Neural progenitor cell (in vitro differentiated cells): ENCODE results near the gene FOLH1. TPM values are rescaled to one million over a fixed set of nuclear protein-coding genes. Genes with fewer than 3 reads are reported as not detected.
"Not testable (repeated sequence)": the region's sequence is repeated elsewhere in the genome, so short reads cannot be mapped to it uniquely, and the experiment has no call there.

Source experiments
- DNase-seq: peaks from one replicate; pipeline ENCODE4 v3.0.0-alpha.2; 2016; ENCODE audit warnings: low spot score
- H2AFZ ChIP-seq: fragments of 200-600 bp; sonication (generic); replicated peaks from 2 replicates; pipeline ENCODE4 v1.6.1; 2016; ENCODE audit warnings: antibody characterized with exemption
- H3F3A ChIP-seq: fragments of 200-600 bp; sonication (generic); 2 replicates; pipeline ENCODE4 v1.6.1; 2016; ENCODE audit warnings: antibody characterized with exemption, low read depth
- H3K27ac ChIP-seq: fragments of 200-600 bp; sonication (generic); 2 replicates; pipeline ENCODE4 v1.5.1; 2016; ENCODE audit warnings: mild to moderate bottlenecking
- H3K27me3 ChIP-seq: fragments of 200-600 bp; sonication (generic); 2 replicates; pipeline ENCODE4 v1.6.1; 2016; ENCODE audit warnings: mild to moderate bottlenecking, moderate library complexity
- H3K36me3 ChIP-seq: fragments of 200-600 bp; sonication (generic); 2 replicates; pipeline ENCODE4 v1.5.1; 2016
- H3K4me1 ChIP-seq: fragments of 200-600 bp; sonication (generic); 2 replicates; pipeline ENCODE4 v1.6.1; 2016; ENCODE audit warnings: mixed run types
- H3K4me2 ChIP-seq: fragments of 200-600 bp; sonication (generic); 2 replicates; pipeline ENCODE4 v1.6.1; 2016
- H3K4me3 ChIP-seq: fragments of 200-600 bp; sonication (generic); 2 replicates; pipeline ENCODE4 v1.5.1; 2016
- H3K79me2 ChIP-seq: fragments of 200-600 bp; sonication (generic); 2 replicates; pipeline ENCODE4 v1.6.1; 2016; ENCODE audit warnings: low read depth
- H3K9ac ChIP-seq: fragments of 200-600 bp; sonication (generic); 2 replicates; pipeline ENCODE4 v1.6.1; 2016
- H3K9me3 ChIP-seq: fragments of 200-600 bp; sonication (generic); 2 replicates; pipeline ENCODE4 v1.5.1; 2016; ENCODE audit warnings: low read depth
- H4K20me1 ChIP-seq: fragments of 200-600 bp; sonication (generic); 2 replicates; pipeline ENCODE4 v1.6.1; 2016; ENCODE audit warnings: low read depth
- H3K27ac Mint-ChIP-seq: 3 replicates; pipeline ENCODE4 v1.8.0; 2021; ENCODE audit warnings: mixed read lengths
- H3K27me3 Mint-ChIP-seq: 2 replicates; pipeline ENCODE4 v1.8.0; 2022; ENCODE audit warnings: low read depth, mild to moderate bottlenecking, inconsistent platforms, moderate library complexity, mixed read lengths; ENCODE audit not compliant: insufficient read depth
- H3K36me3 Mint-ChIP-seq: 3 replicates; pipeline ENCODE4 v1.8.0; 2021; ENCODE audit warnings: mixed read lengths
- H3K4me1 Mint-ChIP-seq: 3 replicates; pipeline ENCODE4 v1.8.0; 2021; ENCODE audit warnings: mixed read lengths
- H3K4me3 Mint-ChIP-seq: 3 replicates; pipeline ENCODE4 v1.8.0; 2021; ENCODE audit warnings: mild to moderate bottlenecking, moderate library complexity, mixed read lengths
- H3K9me3 Mint-ChIP-seq: 3 replicates; pipeline ENCODE4 v1.8.0; 2020; ENCODE audit warnings: mixed read lengths
- EZH2 ChIP-seq: fragments of 200-600 bp; sonication (generic); IDR thresholded peaks from 2 replicates; pipeline ENCODE4 v1.6.1; 2017; ENCODE audit warnings: antibody characterized with exemption, mild to moderate bottlenecking, moderate library complexity
- EZH2phosphoT487 ChIP-seq: fragments of 200-600 bp; sonication (generic); IDR thresholded peaks from 2 replicates; pipeline ENCODE4 v1.6.1; 2017; ENCODE audit warnings: antibody characterized with exemption
- total RNA-seq: library from RNA; depleted of rRNA; stranded (reverse); fragments of >200 nt; gene quantifications from 2 replicates; pipeline ENCODE4 v1.2.3, GENCODE V29; 2015; ENCODE audit warnings: low replicate concordance
- TF ChIP-seq, protein P1 (sequence below): fragments of 200-600 bp; sonication (generic); IDR thresholded peaks from 2 replicates; pipeline ENCODE4 v1.5.1; 2017; ENCODE audit warnings: antibody characterized with exemption, mild to moderate bottlenecking

Gene FOLH1
- total RNA-seq = not detected in 2 replicates

DNA sequence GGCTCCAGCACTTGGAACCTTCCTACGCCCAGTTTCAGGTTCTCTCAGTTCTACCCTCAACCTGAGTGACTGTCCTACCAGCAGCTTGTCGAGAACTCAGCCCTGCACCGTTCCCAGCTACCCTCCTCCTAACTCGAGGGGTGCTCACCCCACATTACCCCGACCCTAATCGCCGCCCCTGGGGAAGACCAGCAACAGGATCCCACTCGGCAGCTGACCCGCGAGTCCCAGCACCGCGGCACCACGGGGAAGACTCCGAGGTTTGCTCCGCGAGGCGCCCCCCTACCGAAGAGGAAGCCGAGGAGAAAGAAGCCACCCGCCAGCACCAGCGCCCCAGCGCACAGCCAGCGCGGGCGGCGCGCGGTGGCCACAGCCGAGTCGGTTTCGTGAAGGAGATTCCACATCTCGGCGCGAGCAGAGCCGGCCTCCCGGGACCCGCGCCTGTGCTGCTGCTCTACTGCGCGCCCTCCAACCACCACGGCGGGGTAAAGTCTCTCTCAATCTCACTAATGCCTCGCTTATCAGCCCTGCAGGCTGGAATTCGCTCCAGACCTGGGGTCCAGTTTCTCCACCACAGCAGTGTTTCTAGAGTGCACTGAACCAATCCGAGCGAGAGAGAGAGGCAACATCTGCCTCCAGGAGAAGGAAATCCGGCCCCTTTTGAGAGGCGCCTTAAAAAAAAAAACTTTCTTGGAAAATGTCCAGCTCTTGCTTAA lies at the start of gene FOLH1:
Gene FOLH1 (minus strand): TSS at position 597 of the 716 bp plus-strand sequence. CDS start 193 bp downstream, at position 404.
- no peak within 1 kb of the TSS for H3K4me3 ChIP-seq
- DNase-seq = no peak
- H3K4me2 ChIP-seq = no peak within 1 kb of the TSS
- no peak within 1 kb of the TSS for H3K27ac ChIP-seq
- no peaks in the 10 kb centered on the region for H3K4me1 ChIP-seq
- no peaks in the 10 kb centered on the region for H4K20me1 ChIP-seq
- H3K9ac ChIP-seq = no peak within 1 kb of the TSS
- no peaks in the 10 kb centered on the region for H3K27me3 Mint-ChIP-seq
- no peaks in the 10 kb centered on the region for H3K79me2 ChIP-seq
- H3K36me3 ChIP-seq = no peaks in the 10 kb centered on the region
- no peaks in the 10 kb centered on the region for H3K36me3 Mint-ChIP-seq
- H2AFZ ChIP-seq = no peak within 1 kb of the TSS
- peaks cover 8% of the 10 kb centered on the region for H3K9me3 ChIP-seq
- no peak within 1 kb of the TSS for H3K4me3 Mint-ChIP-seq
- peaks cover 7% of the 10 kb centered on the region for H3K9me3 Mint-ChIP-seq
- no peaks in the 10 kb centered on the region for H3K4me1 Mint-ChIP-seq
- H3F3A ChIP-seq = no peaks in the 10 kb centered on the region
- no peak within 1 kb of the TSS for H3K27ac Mint-ChIP-seq
- TF ChIP-seq, protein P1, sequence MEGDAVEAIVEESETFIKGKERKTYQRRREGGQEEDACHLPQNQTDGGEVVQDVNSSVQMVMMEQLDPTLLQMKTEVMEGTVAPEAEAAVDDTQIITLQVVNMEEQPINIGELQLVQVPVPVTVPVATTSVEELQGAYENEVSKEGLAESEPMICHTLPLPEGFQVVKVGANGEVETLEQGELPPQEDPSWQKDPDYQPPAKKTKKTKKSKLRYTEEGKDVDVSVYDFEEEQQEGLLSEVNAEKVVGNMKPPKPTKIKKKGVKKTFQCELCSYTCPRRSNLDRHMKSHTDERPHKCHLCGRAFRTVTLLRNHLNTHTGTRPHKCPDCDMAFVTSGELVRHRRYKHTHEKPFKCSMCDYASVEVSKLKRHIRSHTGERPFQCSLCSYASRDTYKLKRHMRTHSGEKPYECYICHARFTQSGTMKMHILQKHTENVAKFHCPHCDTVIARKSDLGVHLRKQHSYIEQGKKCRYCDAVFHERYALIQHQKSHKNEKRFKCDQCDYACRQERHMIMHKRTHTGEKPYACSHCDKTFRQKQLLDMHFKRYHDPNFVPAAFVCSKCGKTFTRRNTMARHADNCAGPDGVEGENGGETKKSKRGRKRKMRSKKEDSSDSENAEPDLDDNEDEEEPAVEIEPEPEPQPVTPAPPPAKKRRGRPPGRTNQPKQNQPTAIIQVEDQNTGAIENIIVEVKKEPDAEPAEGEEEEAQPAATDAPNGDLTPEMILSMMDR = no peak
- TF ChIP-seq EZH2phosphoT487 = no peak
- no peak for TF ChIP-seq EZH2
- no peaks in the 10 kb centered on the region for H3K27me3 ChIP-seq

DNA sequence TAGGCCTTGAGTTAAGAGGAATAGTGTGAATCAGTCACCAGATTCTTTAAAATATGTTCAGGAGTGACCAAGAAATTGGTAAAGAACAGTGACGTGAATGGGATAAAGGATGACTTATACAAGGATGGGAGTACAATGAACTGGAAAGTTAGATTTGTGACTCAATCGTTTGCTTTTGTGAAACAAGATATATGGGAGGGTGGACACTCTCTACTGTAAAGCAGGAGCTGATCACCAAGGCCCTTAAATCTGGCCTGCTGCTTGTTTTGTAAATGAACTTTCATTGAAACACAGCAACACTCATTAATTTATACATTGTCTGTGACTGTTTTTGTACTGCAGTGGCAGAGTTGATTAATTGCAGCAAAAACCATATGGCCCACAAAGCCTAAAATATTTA lies 46.7 kb upstream of the FOLH1 start:
- DNase-seq, H3K9me3 ChIP-seq, H3K4me1 ChIP-seq, H3K27me3 ChIP-seq, H3K4me1 Mint-ChIP-seq, H4K20me1 ChIP-seq, H3K9me3 Mint-ChIP-seq, H3K36me3 ChIP-seq, H3K4me3 Mint-ChIP-seq, H3K36me3 Mint-ChIP-seq, H3K27ac ChIP-seq, H3K9ac ChIP-seq, H3K27me3 Mint-ChIP-seq, H2AFZ ChIP-seq, H3K4me2 ChIP-seq, H3K27ac Mint-ChIP-seq, H3K4me3 ChIP-seq, H3K79me2 ChIP-seq, H3F3A ChIP-seq: not testable (repeated sequence)

DNA sequence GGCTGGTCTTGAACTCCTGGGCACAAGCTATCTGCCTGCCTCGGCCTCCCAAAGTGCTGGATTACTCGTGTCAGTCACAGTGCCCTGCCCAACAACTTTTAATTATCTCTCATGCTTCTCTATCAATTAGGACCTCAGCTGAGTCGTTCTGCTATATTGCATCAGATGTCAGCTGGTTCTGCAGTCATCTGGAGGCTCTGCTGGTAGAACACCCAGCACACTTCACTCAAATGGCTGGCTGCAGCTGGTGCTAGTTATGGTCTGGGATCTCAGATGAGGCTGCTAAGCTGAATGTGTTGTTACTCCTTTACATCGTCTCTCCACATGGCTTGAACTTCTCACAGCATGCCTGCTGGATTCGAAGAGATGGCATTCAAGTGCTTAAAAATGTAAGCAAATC lies 42.8 kb upstream of the FOLH1 start:
- H3K27me3 Mint-ChIP-seq, H3K36me3 Mint-ChIP-seq, DNase-seq, H3K27me3 ChIP-seq, H3K4me1 Mint-ChIP-seq, H3K4me3 ChIP-seq, H3K79me2 ChIP-seq, H3K4me2 ChIP-seq, H3K36me3 ChIP-seq, H3K9me3 Mint-ChIP-seq, H3K4me1 ChIP-seq, H3K9me3 ChIP-seq, H3K27ac ChIP-seq, H3K27ac Mint-ChIP-seq, H3K9ac ChIP-seq, H3K4me3 Mint-ChIP-seq, H2AFZ ChIP-seq, H3F3A ChIP-seq, H4K20me1 ChIP-seq: not testable (repeated sequence)

DNA sequence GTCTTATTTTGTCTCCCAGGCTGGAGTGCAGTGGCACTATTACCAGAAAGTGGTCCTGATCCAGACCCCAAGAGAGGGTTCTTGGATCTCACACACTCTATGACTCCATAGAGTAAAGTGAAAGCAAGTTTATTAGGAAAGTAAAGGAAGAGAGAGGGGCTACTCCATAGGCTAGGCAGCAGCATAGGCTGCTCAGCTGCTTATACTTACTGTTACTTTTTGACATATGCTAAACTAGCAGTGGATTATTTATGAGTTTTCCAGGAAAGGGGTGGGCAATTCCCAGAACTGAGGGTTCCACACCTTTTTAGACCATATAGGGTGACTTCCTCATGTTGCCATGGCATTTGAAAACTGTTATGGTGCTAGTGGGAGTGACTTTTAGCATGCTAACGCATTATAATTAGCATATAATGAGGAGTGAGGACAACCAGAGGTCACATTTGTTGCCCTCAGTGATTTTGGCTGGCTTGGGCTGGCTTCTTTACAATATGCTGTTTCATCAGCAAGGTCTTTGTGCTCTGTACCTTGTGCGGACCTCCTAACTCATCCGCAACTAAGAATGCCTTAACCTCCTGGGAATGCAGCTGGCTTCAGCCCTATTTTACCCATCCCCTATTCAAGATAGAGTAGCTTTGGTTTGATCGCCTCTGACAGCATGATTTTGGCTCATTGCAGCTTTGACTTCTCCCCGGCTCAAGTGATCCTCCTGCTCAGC lies 42.2 kb upstream of the FOLH1 start:
- DNase-seq, H2AFZ ChIP-seq, H4K20me1 ChIP-seq, H3K9me3 ChIP-seq, H3K4me3 ChIP-seq, H3K4me2 ChIP-seq, H3K4me3 Mint-ChIP-seq, H3K9ac ChIP-seq, H3K9me3 Mint-ChIP-seq, H3K36me3 Mint-ChIP-seq, H3K27me3 ChIP-seq, H3K27ac ChIP-seq, H3K79me2 ChIP-seq, H3K27ac Mint-ChIP-seq, H3F3A ChIP-seq, H3K36me3 ChIP-seq, H3K27me3 Mint-ChIP-seq, H3K4me1 Mint-ChIP-seq, H3K4me1 ChIP-seq: not testable (repeated sequence)

DNA sequence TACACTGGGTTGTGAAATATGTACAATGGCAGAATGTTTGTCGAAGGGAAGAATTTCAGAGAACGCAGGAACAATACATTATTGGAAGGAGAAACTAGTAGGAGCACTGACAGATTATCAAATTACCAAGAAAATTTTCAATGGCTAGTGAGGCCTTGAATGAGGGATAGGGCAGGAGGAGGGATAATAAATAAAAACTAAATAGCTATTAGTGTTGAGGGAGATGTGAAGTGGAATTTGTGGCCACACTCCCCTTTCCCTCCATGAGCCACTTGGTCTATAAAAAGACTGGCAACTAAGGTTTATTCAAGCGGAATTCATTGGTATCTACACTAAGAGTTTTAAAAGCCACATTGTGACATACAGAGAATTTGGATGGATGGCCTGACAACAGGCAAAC lies 41.0 kb upstream of the FOLH1 start:
- not testable (repeated sequence) for H3K27me3 Mint-ChIP-seq, H3K36me3 Mint-ChIP-seq, H3K27ac Mint-ChIP-seq, H3K9me3 ChIP-seq, H3K4me1 ChIP-seq, H2AFZ ChIP-seq, H3F3A ChIP-seq, H3K9me3 Mint-ChIP-seq, H3K27me3 ChIP-seq, H3K4me3 ChIP-seq, H3K4me3 Mint-ChIP-seq, H3K9ac ChIP-seq, H3K4me2 ChIP-seq, H3K79me2 ChIP-seq, H3K27ac ChIP-seq, H3K36me3 ChIP-seq, DNase-seq, H4K20me1 ChIP-seq, H3K4me1 Mint-ChIP-seq

DNA sequence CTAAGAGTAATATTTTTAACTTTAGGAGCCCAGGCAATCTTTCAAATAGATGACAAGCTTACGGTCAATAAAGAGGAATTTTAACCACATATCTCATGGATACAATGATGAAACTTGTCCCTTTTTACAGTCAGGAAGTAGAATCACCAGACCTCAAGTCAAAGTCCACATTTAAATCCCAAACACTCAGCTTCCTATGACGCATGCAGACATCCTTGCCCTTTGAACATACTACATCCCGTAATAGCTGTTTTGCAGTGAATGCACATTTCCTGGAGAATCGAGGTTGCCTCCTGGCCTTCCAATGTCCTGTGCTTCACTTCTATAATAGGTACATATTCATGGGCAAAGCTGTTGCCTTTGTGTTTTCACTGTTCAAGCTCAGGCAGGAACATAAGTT lies 25.3 kb upstream of the FOLH1 start:
- not testable (repeated sequence) for DNase-seq, H4K20me1 ChIP-seq, H3K4me1 Mint-ChIP-seq, H3K27me3 ChIP-seq, H3K9ac ChIP-seq, H3K36me3 Mint-ChIP-seq, H3K36me3 ChIP-seq, H3K27ac ChIP-seq, H3K9me3 ChIP-seq, H3K4me3 ChIP-seq, H3K4me2 ChIP-seq, H3K4me3 Mint-ChIP-seq, H3K79me2 ChIP-seq, H3K27me3 Mint-ChIP-seq, H3K27ac Mint-ChIP-seq, H2AFZ ChIP-seq, H3F3A ChIP-seq, H3K4me1 ChIP-seq
- H3K9me3 Mint-ChIP-seq = peaks cover 25% of the 10 kb centered on the region

DNA sequence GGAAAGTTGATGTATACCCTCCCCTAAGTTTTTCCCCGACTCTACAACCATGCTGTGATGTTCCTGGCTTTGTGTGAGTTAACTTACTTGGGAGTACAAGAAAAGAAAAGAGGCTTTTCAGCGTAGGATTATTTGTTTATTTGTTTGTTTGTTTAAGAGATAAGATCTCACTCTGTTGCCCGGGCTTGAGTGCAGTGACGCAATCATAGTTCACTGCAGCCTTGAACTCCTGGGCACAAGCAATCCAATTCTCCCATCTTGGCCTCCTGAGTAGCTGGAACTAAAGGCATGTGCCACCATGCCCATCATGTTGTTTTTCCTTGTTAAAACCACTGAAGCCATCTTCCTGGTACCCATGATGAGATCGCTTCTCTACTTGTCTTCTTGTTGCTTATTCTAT lies 24.6 kb upstream of the FOLH1 start:
- H3K27me3 Mint-ChIP-seq, H3K36me3 ChIP-seq, H3K9me3 ChIP-seq, H3K4me3 ChIP-seq, H4K20me1 ChIP-seq, H2AFZ ChIP-seq, H3K4me1 ChIP-seq, H3K27ac Mint-ChIP-seq, H3K4me3 Mint-ChIP-seq, H3K4me2 ChIP-seq, H3K9ac ChIP-seq, H3K4me1 Mint-ChIP-seq, H3F3A ChIP-seq, H3K27ac ChIP-seq, H3K79me2 ChIP-seq, H3K27me3 ChIP-seq, DNase-seq, H3K36me3 Mint-ChIP-seq: not testable (repeated sequence)
- peaks cover 24% of the 10 kb centered on the region for H3K9me3 Mint-ChIP-seq
